HL-60/S4 (cell line): ENCODE measurements around the gene KIAA1191.

Source experiments
- in situ Hi-C: fragments of 300-500 bp; cut with MboI; formaldehyde crosslinking; loops from 2 replicates; pipeline ENCODE4 v1.14.3; 2022; ENCODE audit warnings: low sequenced_read_pairs

KIAA1191 gene

DNA sequence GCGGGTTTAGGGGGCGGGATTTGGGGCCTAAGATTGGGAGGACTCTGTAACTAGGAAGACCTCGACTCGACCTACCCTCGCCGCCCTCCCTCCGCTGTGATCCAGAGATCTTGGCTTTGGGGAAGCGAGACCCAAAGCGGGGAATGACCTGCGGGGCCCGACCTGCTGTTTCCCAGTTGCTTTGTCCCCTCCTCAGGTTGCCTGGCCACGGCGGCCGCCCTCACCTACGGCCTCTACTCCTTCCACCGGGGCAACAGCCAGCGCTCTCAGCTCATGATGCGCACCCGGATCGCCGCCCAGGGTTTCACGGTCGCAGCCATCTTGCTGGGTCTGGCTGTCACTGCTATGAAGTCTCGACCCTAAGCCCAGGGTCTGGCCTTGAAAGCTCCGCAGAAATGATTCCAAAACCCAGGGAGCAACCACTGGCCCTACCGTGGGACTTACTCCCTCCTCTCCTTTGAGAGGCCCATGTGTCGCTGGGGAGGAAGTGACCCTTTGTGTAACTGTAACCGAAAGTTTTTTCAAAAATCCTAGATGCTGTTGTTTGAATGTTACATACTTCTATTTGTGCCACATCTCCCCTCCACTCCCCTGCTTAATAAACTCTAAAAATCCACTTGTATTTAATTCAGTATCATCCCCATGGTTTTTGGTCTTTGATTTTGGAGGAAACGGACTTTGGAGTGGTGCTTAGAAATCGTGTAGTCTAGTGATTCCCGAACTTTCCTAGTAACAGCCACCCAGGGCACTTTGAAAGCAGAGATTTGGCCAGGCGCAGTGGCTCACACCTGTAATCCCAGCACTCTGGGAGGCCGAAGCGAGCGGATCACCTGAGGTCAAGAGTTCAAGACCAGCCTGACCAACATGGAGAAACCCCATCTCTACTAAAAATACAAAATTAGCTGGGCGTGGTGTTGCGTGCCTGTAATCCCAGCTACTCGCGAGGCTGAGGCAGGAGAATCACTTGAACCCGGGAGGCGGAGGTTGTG is 27.9 kb upstream of the KIAA1191 start:
- in situ Hi-C loops: no loop called here

DNA sequence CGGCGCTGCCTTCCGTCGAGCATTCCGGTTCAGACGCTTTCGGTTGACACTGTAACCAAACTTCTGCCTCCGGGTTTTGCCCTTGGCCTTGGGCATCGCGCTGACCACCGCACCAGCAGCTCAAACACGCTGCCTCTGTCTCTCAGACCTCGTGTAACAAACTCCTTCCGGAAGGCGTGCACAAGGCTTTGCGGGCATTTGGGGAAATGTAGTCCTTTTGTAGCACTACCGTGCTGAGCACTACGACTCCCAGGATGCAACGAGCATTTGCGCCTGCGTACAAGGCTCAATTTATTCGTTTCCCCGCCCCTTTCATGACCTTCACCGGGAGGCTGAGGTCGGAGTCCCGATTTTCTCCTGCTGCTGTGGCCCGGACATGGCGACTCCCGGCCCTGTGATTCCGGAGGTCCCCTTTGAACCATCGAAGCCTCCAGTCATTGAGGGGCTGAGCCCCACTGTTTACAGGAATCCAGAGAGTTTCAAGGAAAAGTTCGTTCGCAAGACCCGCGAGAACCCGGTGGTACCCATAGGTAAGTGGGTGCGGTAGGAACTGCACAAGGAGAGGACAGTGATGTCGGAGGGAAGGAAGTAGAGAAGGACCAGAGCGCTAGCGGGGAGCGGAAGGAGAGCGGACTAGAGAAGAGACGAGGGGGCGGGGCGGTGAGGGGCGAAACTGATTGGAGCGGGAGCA is 27.0 kb upstream of the KIAA1191 start, which contains the start of the genes HIGD2A and NOP16:
Gene HIGD2A (plus strand): TSS at position 308 of the 691 bp plus-strand sequence. CDS start 69 bp downstream, at position 377.
Gene NOP16 (minus strand): TSS at position 155 of the 691 bp plus-strand sequence. CDS start 59 bp downstream, at position 96.
- in situ Hi-C loops: no loop called here

GRCh38 chr5:176388003-176388443 is 26.5 kb upstream of the KIAA1191 start:
- in situ Hi-C loops: no loop called here

DNA sequence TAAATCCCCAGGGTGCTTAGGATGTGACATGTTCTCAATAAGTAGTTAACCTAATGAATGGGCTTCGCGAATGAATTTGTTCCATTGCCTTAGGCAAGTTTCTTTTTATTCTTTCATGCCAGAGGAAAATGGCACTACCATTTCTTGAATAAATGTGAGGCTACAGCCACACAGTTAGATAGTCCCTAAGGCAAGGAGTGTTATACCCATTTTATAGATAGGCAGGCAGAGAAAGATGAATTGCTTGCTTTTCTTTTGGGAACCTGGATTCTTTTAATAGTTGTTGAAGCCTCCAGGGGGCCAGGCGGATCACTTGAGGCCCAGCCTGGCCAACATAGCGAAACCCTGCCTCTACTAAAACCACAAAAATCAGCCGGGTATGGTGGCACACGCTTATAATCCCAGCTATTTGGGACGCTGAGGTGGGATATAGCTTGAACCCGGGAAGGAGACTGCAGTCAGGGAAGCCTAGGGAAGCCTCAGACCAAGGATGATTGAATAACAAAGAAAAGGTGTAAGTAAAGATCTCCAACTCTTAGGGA is 25.9 kb upstream of the KIAA1191 start:
- in situ Hi-C loops: no loop called here

- in situ Hi-C loops: no loop called here
Measured at GRCh38 chr5:176386491-176386890, 24.9 kb upstream of the KIAA1191 start.

DNA sequence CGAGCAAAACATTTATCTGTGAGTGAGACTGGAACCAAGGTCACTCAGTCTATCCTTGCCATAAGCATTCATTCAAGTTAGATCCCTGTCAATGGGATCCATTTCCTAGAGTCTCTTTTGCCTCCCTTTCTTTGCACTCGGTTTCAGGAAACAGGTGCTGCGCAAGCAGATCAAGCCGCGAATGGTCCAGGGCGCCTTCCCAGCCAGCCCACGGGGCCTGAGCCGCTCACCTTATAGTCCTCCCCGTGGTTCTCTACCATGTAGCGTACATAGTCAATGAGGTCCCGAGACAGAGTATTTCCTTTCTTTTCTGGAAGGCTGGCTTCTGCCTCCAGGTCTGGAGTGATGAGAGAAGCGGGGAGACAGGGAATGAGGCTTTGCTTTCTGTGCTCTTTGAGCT is 23.4 kb upstream of the KIAA1191 start:
- in situ Hi-C loops: no loop called here

DNA sequence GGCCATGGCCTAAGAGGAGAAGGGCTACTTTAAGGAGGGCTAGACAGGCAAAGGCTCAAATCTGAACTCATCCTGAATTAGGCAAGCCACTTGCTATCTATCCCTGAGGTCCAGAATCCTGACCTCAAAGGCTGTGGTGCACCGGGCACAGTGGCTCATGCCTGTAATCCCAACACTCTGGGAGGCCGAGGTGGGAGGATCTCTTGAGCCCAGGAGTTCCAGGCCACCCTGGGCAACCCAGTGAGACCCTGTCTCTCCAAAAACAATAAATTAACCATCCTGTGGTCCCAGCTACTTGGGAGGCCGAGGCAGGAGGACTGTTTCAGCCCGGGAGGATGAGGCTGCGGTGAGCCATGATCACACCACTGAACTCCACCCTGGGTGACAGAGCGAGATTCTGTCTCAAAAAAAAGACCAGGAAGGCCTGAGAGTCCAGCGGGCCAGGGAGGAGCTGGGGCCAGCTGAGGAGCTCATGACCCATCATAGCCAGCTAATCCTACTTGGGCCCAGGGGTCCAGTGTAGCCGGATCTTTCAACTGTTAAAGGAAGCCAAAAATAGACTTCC is 22.9 kb upstream of the KIAA1191 start:
- in situ Hi-C loops: no loop called here

DNA sequence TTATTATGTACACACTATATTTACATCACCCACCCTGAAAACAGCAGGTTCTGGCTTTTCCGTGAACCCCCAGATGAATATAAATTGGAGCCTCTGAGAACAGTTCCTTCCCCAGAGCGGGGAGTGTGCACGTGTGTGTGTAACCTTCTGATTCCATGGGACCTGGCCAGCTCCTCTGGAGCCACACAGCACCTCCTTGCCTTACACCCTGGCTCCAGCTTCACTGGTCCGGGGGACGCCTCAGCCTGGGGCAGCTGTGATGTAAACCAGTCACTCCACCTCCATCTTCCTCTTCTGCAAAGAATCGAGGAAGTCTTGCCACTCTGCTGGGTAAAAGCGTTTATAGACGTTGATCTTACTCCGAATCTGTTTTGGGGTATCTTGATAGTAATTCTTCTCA is 22.4 kb upstream of the KIAA1191 start:
- in situ Hi-C loops: no loop called here

- in situ Hi-C loops: no loop called here
Measured at GRCh38 chr5:176383248-176383905, 21.8 kb upstream of the KIAA1191 start.

DNA sequence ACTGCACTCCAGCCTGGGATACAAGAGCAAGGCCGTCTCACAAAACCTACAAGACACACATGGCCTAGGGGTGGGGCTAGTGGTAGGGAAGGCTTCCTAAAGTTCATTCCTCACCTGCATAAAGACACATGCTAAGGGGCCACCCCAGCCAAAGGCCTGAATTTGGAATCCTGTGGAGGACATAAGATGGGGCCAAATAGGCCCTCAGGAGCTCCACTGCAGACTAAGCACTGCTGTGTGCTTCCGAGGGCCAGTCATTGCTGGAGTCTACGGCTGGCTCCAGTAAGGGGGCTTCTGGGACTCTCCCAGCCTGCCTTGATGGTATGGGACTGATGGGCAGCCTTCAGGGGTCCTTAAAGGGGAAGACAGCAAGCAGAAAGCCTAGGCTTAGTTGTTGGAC is 21.2 kb upstream of the KIAA1191 start:
- in situ Hi-C loops: no loop called here

- in situ Hi-C loops: no loop called here
Measured at GRCh38 chr5:176381979-176382378, 20.4 kb upstream of the KIAA1191 start.

DNA sequence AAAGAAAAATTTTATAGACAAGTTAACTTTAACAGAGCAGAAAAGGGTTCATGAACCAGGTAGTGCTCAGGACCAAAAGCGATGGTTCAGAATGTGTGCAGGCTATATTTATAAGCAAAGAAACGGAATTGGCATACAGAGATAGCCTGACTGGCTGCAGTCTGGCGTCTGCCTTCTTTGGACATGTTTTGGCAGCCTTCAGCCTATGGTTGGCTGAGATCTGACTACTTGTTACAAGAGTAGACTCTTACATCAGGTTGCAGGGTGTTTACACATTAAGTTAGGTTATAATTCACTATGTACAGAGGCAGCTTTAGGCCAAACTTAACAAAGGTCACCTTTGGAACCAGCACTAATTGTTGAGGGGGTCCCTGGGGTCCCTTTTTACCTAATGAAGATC is 19.9 kb upstream of the KIAA1191 start:
- in situ Hi-C loops: no loop called here

- in situ Hi-C loops: no loop called here
Measured at GRCh38 chr5:176379881-176380280, 18.3 kb upstream of the KIAA1191 start.

- in situ Hi-C loops: no loop called here
Measured at GRCh38 chr5:176373100-176373818, 11.7 kb upstream of the KIAA1191 start.

- in situ Hi-C loops: no loop called here
Measured at GRCh38 chr5:176371621-176372539, 10.3 kb upstream of the KIAA1191 start.

- in situ Hi-C loops: no loop called here
Measured at GRCh38 chr5:176369934-176370711, 8.6 kb upstream of the KIAA1191 start.

- in situ Hi-C loops: no loop called here
Measured at GRCh38 chr5:176368726-176369125, 7.2 kb upstream of the KIAA1191 start.
